Stimulated activated CD8-positive, alpha-beta memory T cell treated with anti-CD3 and anti-CD28 coated beads, Interleukin-7, amount 100 ng/mL, for 1 hour (primary cell): ENCODE results near the gene LKAAEAR1.

Source experiments
- DNase-seq, 2 donors: peaks; one replicate each; pipeline ENCODE4 v3.0.0-alpha.2; 2020; ENCODE audit warnings: low read depth in 2 of 2

LKAAEAR1 gene

DNA sequence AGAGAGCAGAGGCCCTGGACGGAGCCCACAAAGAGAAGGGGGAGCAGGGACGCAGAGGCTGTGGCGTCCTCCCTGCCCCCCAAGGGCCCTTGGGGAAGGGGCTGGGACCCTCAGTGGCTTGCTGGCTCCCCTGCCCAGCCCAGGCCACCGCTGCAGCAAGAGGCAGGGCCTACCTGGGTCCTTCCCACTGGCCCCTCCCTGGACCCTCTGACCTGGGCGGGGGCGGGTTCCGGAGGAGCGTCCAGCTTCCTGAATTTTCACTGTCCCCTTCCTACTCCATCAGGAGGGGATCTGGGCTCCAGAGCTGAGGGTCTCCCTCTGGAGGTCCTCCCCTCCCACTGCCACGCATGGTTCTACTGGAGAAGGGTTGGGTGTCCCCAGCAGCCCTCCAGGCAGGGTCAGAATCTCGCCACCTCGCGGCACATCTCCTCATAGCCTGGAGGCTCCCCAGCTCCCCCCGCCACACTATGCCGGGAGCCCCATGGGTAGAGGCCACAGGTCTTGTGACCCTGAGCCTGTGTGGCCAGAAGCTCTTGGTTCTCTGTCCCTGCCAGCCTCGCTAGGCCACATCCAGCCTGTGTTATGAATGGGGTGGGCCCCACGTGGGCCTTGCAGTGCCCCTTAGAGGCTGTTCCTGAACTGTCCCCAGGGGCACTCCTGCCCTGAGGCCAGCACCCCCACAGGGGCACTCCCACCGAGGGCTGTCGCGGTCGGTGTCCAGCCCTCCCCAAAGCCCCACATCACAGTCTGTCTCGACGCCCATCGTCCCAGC is 33.8 kb downstream of the LKAAEAR1 start:
- no peak for DNase-seq

DNA sequence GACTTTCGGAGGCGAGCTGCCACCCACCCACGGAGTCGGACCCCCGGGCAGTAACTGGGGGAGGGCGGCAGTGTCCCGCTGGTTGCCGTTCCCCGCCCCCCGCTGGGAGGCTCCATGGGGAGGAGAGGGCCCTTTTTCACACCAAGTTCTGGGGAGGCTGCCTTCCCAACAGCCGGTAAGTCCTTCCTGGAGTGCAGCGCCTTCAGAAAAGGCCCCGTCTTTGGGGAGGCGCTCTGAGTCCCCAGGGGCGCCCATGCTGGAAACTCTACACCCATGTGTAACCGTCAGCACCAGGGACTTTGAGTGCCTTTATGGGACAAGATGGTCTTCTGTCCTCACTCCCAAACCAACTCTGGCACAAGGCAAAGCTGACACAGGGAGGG is 34.3 kb downstream of the LKAAEAR1 start:
- no peak for DNase-seq

- DNase-seq = no peak
Observed at GRCh38 chr20:64049060-64049877, 34.9 kb downstream of the LKAAEAR1 start, which contains the start of gene SOX18. Gene SOX18 (minus strand): TSS chr20:64049639. CDS start chr20:64049516, 123 bp downstream.

- DNase-seq = no peak
Observed at GRCh38 chr20:64048402-64049044, 35.7 kb downstream of the LKAAEAR1 start.

DNA sequence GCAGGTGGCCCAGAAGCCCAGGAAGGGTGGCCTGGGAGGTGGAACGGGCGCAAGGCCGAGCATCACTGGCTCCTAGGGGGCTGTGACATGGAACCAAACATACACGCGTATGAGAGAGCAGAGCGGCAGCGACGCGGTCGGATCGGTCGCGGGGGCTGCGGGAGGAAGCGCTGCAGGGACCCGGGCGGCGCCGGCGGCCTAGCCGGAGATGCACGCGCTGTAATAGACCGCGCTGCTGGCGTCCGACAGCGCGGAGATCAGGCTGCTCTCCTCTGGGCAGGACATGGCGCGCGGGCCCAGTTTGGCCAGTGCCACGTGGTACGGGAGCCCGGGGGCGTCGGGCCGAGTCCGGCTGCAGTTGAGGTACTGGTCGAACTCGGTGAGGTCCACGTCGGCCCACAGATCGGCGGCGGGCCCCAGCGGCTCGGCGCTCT is 36.2 kb downstream of the LKAAEAR1 start:
- no peak for DNase-seq

- no peak for DNase-seq
Observed at GRCh38 chr20:64047046-64047389, 37.2 kb downstream of the LKAAEAR1 start.

GRCh38 chr20:64045346-64046011 is 38.7 kb downstream of the LKAAEAR1 start:
- no peak for DNase-seq

DNA sequence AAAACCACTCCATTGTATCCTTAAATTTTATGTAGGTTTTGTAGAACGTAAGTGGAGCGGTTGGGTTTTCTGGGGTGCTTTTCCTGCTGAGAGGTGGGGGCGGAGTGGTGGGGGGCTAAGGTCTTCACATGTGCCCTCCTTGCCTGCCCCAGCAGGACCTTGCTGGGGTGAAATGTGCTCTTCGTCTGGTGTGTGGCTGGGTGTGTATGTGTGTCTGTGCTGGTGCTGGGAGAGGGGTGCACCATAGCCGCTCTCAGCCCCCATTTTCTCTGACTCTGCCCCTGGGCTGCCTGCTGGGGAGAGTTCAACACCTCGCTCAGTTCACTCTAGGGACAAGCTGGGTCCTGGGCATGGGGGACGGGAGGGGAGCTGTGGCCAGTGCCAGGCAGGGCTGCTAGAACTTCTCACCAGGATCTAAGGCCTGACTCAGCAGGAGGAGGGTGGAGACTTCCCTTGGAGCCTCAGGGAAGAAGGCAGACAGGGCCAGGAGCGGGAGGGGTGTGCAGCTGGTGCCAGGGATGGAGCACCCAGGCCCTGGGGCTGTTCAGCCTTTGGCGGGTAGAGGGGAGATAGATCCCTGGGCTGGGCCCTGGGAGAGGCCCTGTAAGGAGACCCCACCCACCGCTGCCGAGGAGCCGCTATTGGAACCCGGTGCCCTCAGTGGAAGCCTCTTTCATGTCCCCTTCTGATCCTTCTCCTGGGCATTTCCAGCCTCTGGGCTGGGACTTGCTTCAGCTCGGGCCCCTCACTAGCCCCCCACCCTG is 39.5 kb downstream of the LKAAEAR1 start:
- no peak for DNase-seq

GRCh38 chr20:64043768-64044167 is 40.4 kb downstream of the LKAAEAR1 start:
- DNase-seq = no peak

- DNase-seq = no peak
Observed at GRCh38 chr20:64042054-64042781, 42.0 kb downstream of the LKAAEAR1 start.

GRCh38 chr20:64041781-64042053 is 42.5 kb downstream of the LKAAEAR1 start:
- DNase-seq = no peak

DNA sequence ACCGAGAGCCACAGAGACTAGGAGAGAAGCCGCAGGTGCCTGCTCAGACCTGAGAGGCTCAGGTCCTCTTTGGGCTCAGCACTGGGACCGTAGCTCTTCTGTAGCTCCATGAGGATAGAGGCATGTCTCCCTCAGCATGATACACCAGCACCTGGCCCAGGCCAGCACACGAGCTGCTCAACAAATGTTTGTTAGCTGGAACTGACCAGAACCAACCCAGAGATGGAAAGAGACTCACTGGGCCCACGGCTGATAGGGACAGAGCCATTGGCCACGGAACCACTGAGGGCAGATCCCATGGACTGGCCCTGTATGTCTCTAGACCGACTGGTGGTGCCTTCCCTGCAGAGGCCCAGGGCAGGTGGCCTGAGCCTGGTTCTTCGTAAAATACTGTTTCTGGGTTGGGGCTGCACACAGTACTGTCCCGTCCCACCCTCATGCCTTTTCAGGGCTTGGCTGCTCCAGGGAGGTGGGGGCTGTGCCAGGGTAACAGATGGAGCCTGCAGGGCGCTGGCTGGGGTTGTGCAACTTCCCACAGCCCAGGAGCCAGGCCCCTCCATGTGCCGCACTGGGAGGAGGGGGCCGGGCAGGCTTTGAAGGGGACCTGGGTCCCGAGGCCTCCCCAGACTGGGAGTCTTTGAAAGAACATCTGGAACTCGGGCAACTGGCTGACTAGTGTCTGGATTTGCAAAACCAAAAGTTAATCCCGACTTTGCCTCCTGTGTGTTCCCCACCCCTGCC is 43.0 kb downstream of the LKAAEAR1 start:
- DNase-seq = no peak

- DNase-seq = no peak
Observed at GRCh38 chr20:64040231-64041039, 43.8 kb downstream of the LKAAEAR1 start.

DNA sequence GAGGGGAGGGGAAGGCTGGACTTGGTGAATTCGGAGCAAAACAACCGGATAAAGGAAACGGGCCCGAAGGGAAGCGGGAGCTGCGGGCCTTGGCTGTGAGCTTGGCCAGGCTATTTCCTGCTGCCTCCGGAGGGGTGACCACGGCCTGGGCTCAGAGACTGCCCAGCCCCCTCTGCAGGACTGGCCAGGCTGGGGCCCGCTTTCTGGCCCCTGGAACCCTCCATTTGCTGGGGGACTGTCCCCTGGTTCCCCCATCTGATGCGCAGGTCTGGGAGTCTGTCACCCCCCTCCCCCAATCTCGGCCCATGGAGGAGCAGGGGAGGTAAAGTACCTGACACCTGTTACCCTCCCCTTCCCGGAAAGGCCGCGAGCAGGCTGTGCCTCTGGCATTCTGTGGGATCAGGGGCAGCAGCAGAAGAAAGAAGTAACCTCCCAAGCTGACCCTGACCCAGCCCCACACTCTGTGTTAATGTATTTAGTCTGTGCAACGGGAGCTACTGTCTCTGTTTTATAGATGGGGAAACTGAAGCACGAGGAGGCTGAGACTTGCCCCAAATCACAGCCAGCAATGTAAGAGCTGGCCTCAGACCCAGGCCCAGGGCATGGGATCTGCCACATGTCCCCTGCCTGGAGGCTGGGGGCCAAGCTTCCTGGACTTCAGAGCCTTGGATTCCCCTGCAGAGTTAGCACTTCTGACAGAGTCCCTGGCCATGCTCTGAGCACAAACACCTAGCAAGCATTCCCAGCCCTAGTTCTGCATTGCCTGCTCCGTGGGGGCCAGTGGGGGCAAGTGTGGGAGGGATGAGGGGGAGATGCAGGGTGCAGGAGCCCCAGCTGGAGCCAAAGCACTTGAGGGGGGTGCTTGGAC is 44.7 kb downstream of the LKAAEAR1 start:
- DNase-seq = no peak

DNA sequence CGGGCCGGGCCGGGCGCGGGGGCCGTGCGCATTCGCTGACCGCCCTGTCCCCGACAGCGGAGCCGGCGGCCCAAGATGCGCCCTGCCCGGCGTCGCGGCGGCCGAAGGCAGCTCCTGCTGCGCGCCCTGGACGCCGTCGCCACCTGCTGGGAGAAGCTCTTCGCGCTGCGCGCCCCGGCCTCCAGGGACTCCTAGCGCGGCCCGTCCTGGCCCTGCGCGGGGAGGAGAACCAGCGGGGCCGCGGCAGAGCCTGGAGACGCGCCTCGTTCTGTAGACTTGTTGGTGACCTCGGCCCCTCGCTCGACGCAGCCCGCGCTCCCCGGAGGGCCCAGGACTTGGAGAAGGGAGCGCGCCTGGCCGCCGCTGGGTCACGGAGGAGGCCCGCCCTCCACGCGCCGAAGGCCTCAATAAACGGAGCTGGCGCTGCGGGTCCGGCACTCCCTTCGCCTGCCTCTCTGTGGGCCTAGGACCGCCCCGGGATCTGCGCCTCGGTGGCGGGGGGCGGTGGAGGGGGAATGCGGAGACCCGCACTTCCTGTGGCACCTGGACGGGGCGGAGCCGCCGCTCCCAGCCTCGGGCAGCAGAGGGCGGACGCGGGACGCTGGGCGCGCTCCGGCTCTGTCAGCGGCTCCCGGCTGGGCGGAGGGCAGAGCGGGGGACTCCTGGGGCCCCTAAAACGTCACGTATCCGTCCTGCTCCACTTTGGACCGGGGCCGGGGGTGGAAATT is 45.5 kb downstream of the LKAAEAR1 start:
- peak; percentile 51 to 52 for DNase-seq

GRCh38 chr20:64038224-64038564 is 46.0 kb downstream of the LKAAEAR1 start:
- DNase-seq = no peak

DNA sequence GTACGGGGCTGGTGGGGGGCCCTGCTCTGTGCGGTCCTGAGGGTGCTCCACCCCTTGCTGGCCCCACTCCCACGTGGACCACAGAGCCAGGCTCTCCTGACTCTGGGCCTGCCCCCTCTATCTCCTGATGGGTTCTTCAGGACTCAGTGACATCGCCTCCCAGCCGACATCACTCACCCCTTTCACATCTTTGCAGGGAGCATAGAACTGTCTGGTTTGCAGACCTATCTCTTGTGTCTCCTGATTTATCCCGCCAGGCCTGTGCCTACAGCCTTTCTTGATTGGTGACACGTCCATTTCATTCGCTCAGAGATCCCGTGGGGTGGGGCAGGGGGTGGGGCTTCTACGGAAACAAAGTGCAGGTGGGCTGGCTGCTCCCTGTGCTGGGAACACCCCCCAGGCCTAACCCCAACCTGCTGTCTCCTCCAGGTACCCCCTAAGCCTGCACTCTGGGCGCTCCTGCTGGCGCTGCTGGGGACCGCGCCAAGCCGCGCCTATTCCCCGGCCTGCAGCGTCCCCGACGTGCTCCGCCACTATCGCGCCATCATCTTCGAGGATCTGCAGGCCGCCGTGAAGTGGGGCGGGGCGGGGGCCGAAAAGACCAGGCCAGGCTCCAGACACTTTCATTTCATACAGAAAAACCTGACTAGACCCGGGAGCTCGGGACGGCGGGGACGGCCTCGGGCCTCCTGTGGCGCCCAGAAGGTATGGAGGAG is 46.5 kb downstream of the LKAAEAR1 start:
- no peak for DNase-seq
